NB4 (cell line): ENCODE measurements around the gene USP20.

Experiments
- MYC ChIP-seq: IDR thresholded peaks from 2 replicates; pipeline ENCODE4 v1.6.1; 2011; ENCODE audit warnings: low read depth, low read length
- POLR2A ChIP-seq: IDR thresholded peaks from 2 replicates; pipeline ENCODE4 v1.6.1; 2011; ENCODE audit warnings: mild to moderate bottlenecking; ENCODE audit not compliant: insufficient read length; ENCODE audit errors: extremely low read depth
- TF ChIP-seq, protein P1 (sequence below): IDR thresholded peaks from one replicate; pipeline ENCODE4 v1.5.1; 2012; ENCODE audit warnings: low read depth, low read length
- TF ChIP-seq, protein P2 (sequence below): IDR thresholded peaks from 2 replicates; pipeline ENCODE4 v1.6.1; 2011; ENCODE audit warnings: low read depth, low read length

DNA sequence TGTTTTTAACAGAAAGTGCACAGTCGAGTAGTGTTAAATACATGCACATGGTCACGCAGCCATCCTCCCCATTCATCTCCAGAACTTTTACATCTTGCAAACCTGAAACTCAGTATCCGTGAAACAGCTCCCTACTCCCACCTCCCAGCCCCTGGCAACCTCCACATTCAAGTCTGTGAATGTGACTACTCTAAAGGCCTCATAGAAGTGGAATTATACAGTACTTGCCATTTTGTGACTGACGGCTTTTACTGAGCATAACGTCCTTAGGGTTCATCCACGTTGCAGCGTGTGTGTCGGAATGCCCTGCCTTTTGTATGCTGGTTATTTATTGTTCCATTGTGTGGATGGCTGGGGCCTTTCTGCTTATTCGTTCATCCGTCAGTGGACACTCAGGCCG lies 35.8 kb downstream of the USP20 start:
- TF ChIP-seq, protein P1, sequence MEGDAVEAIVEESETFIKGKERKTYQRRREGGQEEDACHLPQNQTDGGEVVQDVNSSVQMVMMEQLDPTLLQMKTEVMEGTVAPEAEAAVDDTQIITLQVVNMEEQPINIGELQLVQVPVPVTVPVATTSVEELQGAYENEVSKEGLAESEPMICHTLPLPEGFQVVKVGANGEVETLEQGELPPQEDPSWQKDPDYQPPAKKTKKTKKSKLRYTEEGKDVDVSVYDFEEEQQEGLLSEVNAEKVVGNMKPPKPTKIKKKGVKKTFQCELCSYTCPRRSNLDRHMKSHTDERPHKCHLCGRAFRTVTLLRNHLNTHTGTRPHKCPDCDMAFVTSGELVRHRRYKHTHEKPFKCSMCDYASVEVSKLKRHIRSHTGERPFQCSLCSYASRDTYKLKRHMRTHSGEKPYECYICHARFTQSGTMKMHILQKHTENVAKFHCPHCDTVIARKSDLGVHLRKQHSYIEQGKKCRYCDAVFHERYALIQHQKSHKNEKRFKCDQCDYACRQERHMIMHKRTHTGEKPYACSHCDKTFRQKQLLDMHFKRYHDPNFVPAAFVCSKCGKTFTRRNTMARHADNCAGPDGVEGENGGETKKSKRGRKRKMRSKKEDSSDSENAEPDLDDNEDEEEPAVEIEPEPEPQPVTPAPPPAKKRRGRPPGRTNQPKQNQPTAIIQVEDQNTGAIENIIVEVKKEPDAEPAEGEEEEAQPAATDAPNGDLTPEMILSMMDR: no peak
- TF ChIP-seq POLR2A: no peak
- no peak for TF ChIP-seq MYC
- TF ChIP-seq, protein P2, sequence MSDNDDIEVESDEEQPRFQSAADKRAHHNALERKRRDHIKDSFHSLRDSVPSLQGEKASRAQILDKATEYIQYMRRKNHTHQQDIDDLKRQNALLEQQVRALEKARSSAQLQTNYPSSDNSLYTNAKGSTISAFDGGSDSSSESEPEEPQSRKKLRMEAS: no peak
